Measurements from ENCODE around the gene ATP7B.

ATP7B gene

DNA sequence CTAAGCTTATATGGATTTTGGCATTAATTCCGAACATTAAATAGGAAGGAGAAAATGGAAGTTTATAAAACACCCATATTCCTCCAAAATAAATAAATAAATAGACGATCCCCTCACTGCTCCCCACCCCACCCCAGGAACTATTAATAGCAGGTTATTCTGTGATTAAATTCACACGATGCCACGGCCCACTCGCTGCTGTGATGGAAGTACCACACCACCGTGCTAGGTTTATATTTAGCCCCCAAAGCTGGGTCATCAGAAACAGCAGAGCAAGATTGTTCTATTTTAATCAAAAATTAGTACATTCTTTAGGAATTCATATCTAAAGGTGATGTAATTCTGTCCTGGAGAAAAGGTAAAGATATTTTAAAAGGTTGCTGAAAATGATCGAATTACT, 84.1 kb downstream of the ATP7B start:
- TF ChIP-seq, protein P1, sequence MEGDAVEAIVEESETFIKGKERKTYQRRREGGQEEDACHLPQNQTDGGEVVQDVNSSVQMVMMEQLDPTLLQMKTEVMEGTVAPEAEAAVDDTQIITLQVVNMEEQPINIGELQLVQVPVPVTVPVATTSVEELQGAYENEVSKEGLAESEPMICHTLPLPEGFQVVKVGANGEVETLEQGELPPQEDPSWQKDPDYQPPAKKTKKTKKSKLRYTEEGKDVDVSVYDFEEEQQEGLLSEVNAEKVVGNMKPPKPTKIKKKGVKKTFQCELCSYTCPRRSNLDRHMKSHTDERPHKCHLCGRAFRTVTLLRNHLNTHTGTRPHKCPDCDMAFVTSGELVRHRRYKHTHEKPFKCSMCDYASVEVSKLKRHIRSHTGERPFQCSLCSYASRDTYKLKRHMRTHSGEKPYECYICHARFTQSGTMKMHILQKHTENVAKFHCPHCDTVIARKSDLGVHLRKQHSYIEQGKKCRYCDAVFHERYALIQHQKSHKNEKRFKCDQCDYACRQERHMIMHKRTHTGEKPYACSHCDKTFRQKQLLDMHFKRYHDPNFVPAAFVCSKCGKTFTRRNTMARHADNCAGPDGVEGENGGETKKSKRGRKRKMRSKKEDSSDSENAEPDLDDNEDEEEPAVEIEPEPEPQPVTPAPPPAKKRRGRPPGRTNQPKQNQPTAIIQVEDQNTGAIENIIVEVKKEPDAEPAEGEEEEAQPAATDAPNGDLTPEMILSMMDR (IDR thresholded peaks at IDR 0.05; ENCODE audit: low read depth, low read length), result no peak

DNA sequence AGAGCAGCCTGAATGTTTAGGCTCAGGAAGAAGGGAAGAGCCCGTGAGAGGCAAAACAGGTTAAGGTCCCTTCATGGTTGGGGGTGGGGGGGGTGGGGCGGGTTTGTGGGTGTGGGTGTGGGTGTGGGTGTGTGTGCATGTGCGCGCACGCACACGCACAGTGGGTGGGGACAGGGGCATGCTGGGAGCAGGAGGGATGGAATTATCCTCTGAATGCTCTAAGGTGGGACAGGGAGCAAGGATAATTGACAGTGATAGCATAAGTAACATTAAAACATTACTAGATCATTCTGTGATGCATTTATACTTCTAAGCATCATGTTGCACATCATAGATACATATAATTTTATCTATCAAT, 84.7 kb downstream of the ATP7B start:
- TF ChIP-seq, protein P1 (IDR thresholded peaks at IDR 0.05; ENCODE audit: low read depth, low read length), result no peak
- no peak overlapping the region for H3K4me3 ChIP-seq (ENCODE audit: low read depth, low read length)

More for the DNA sequence above, 84.1 kb downstream of the ATP7B start:
- no peak overlapping the region for H3K4me3 ChIP-seq (ENCODE audit: low read depth, low read length)

DNA sequence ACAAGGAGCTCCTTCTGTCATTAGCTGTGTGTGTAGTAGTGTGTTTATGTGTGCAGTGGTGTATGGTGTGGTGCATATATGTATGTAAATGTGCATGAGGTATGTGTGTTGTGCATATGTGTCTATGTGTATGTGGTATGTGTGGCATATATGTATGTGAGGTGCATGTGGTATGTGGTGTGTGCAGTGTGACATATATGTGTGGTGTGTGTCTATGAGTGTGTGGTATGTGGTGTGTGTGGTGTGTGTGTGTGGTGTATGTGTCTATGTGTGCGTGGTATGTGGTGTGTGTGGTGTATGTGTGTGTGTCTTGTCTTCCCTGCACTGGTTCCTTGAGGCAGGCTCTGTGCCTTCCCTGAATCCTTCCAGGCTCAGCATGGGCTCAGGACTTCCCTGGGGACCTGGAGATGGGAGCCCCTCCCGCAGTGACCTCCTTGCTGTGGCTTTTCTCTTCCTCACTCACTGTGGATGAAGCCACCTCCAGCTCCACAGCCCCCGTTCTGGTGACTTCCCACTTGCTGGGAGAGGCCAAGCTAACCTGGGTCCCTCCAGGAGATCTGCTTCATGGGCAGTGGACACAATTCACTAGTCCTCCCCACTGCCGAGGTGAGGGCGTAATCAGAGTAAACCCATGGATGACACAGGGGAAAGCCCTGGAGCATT, 85.3 kb downstream of the ATP7B start:
- TF ChIP-seq, protein P1 (IDR thresholded peaks at IDR 0.05; ENCODE audit: low read depth, low read length), result no peak

DNA sequence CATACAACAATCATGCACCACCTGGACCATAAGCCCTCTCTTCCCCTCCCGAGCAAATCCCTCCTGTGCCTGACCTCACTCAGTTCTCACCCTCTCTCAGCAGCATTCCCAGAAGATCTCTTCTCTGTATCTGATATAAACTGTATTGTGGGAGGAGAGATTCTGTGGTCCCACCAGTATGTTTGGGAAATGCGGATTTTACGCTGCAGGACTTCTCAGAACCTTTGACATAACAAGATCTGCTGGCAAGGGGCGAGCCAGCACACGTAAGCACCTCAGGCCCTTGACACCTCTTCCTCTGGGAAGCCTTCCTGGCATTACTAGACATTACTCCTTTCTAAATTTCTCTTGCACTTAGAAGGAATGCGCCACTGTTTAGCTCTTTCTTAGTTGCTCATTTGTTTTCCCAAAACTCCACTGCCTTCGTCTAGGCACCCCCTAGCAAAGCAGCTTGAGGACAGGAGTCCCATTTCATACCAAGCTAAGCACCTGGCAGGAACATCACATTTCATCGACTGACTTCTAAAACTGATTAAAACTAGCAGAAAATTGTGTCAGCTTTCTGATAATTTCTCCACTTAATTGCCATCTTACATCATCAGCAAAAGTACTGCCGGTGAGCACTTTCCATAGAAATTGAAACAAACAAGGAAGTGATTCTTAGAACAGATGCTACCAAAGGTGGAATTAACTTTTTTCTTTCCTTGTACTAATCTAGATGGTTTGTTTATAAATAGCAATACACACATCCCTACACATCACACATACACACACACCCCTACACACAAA, 86.3 kb downstream of the ATP7B start:
- TF ChIP-seq, protein P1 (IDR thresholded peaks at IDR 0.05; ENCODE audit: low read depth, low read length), result no peak
- no peak overlapping the region for H3K4me3 ChIP-seq (ENCODE audit: low read depth, low read length)

More for the DNA sequence above, 85.3 kb downstream of the ATP7B start:
- H3K4me3 ChIP-seq (ENCODE audit: low read depth, low read length), result no peak overlapping the region

DNA sequence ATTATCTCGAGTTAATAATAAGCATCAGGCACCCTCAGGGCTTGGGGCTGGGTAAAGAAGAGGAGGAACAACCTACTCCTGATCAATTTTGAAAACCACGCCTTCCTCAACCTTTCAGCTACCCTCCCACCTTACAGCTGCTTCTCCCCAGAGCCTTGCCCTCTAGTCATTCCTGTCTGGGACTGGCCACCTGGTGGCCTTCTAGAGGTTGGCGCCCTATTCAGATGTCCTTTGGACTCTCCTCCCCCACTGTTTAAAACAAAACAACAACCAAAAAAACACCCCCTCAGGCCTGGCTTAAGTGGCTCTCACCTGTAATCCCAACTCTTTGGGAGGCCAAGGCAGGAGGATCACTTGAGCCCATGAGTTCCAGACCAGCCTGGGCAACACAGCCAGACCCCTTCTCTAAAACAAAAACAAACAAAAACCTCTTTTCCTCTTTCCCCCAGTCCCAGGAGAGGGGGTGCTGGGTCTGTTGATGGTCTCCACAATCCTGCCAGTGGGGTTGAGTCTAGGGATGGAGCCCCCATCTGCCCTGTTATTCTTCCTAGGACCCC, 87.2 kb downstream of the ATP7B start:
- TF ChIP-seq, protein P1 (IDR thresholded peaks at IDR 0.05; ENCODE audit: low read depth, low read length), result no peak
- H3K4me3 ChIP-seq (ENCODE audit: low read depth, low read length), result no peak overlapping the region

DNA sequence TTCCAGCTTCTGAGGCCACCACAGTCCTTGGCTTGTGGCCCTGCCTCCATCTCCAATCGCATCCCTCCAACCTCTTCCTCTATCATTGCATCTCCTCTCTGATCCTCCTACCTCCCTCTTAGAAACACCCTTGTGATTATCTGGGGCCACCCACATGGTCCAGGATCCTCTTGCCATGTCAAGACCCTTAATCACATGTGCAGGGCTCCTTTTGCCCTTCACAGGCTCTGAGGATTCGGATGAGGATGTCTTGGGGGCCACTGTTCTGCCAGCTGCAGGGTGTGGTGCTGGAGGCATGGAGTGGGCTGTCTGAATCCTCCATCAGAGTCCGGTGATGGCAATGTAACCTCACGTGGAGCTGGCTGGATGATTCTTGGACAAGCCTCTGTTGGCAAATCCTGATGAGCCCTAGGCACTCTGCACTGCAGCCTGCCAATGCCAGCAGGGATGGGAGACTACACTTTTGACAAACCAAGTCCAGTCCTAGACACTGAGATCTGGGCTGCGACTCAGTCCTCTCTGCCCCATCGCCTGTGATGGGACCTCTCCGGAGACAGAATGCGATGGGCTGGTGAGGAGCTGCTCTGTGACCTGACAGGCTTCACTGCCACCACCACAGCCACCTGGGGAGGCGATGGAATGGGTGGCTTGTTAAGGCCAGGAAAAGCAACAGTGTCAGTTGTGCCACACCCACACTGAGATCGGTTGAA, 88.3 kb downstream of the ATP7B start:
- H3K4me3 ChIP-seq (ENCODE audit: low read depth, low read length), result no peak overlapping the region
- TF ChIP-seq, protein P1 (IDR thresholded peaks at IDR 0.05; ENCODE audit: low read depth, low read length), result no peak
